ENCODE measurements around the gene PLA2G4E. TPM values are rescaled to one million over a fixed set of nuclear protein-coding genes. Genes with fewer than 3 reads are reported as not detected.

PLA2G4E gene
- total and polyA plus RNA-seq, 2 of the 13 experiments (the other 11 are each of a cell fraction or from before 2014, with no cell fraction given) = not detected

GRCh38 chr15:42060797-42061196, 40.0 kb upstream of the PLA2G4E start (continued):
- peak; percentile 49; the same call in 1 of the 2 replicates for TF ChIP-seq TFE3 (CRISPR knock-in tag; IDR thresholded peaks at IDR 0.05)
- no peak for TF ChIP-seq LCORL (IDR thresholded peaks at IDR 0.05)
- peak; percentile 47; the same call in 1 of the 2 replicates for TF ChIP-seq LCORL (CRISPR knock-in tag; IDR thresholded peaks at IDR 0.05)
- TF ChIP-seq PLRG1 (conservative IDR thresholded peaks at IDR 0.05) = no peak
- TF ChIP-seq ZFAT (CRISPR knock-in tag; conservative IDR thresholded peaks at IDR 0.05) = no peak

GRCh38 chr15:42060477-42060763, 39.6 kb upstream of the PLA2G4E start:
- H3K79me2 ChIP-seq (ENCODE audit: insufficient read depth, low read length) = no peaks in the 10 kb centered on the region
- H3K36me3 ChIP-seq (replicated peaks in 1 of 2; ENCODE audit: control insufficient read depth in 1 of 2, insufficient read depth in 2 of 2, low read length in 2 of 2) = no peaks in the 10 kb centered on the region
- H3K27ac ChIP-seq (ENCODE audit: extremely low read length, insufficient read depth, low read length) = no peak overlapping the region
- no peaks in the 10 kb centered on the region for H4K20me1 ChIP-seq (ENCODE audit: insufficient read depth, low read length)
- no TSS peak for BruUV-seq (replicated peaks)
- H3K4me3 ChIP-seq (replicated peaks in 1 of 3; ENCODE audit: insufficient read depth in 1 of 3, low read depth in 2 of 3, low read length in 3 of 3) = no peak overlapping the region
- no peak overlapping the region for H2AFZ ChIP-seq (ENCODE audit: low read length)
- intact Hi-C loops (cut with micrococcal nuclease; ENCODE audit: unreplicated experiment) = no loop called here
- in situ Hi-C loops (cut with HindIII; ENCODE audit: extremely low pct_ligation_motif_present, low pct_unique_long_range_greater_than_20kb) = no loop called here
- WGBS (ENCODE audit: low lambda C conversion rate) = 47% methylated on average over 4 of the region's 4 CpGs
- ATAC-seq (no peak), FAIRE-seq (no peak), DNase-seq (ENCODE audit: low spot score) (no peak)
- no peaks in the 10 kb centered on the region for H3K9me3 ChIP-seq (ENCODE audit: low read length)
- H3K4me2 ChIP-seq (ENCODE audit: low read depth, low read length) = peak overlapping the region; percentile 51; the same call in 1 of the 2 replicates
- 0 out of 5 replicates have a peak, but pooled peaks cover 0 to 6% of the 10 kb centered on the region in 2 experiments for H3K27me3 ChIP-seq (ENCODE audit: control insufficient read depth in 1 of 2, insufficient read depth in 2 of 2, low read length in 2 of 2)
- peaks cover 75% of the 10 kb centered on the region for H3K4me1 ChIP-seq (ENCODE audit: insufficient read depth, low read length)
- 0 out of 2 replicates have a peak, but pooled peaks have one; percentile 13 for TF ChIP-seq ZBTB38 (CRISPR knock-in tag; IDR thresholded peaks at IDR 0.05)
- no peak for TF ChIP-seq IRF2 (CRISPR knock-in tag; IDR thresholded peaks at IDR 0.05)
- H3K9ac ChIP-seq (ENCODE audit: insufficient read depth, low read depth, low read length) = no peak overlapping the region
- POLR2A ChIA-PET = no interaction called here
- CTCF ChIA-PET (ENCODE audit: low intra/inter-chr PET ratio, low total read pairs) = interaction anchor here (4.3 kb wide), 1 partner anchor 71 kb away, joined by 39 read pairs; no protein-coding TSS in a partner anchor

Measured in HepG2 (cell line).